UCSD-AML1 (cell line): ENCODE results near the gene THRSP.
"Not testable (repeated sequence)": the region's sequence is repeated elsewhere in the genome, so short reads cannot be mapped to it uniquely, and the experiment has no call there.

ENCODE experiments used
- DNase-seq: peaks from one replicate; lab custom pipeline; 2025; ENCODE audit not compliant: unreplicated experiment; lab: John Stamatoyannopoulos, UW

The THRSP gene

GRCh38 chr11:78063440-78064181 is at the start of gene THRSP:
TSS of gene THRSP (plus strand) at chr11:78063861. CDS start at chr11:78063882, 21 bp downstream.
- no peak for DNase-seq

DNA sequence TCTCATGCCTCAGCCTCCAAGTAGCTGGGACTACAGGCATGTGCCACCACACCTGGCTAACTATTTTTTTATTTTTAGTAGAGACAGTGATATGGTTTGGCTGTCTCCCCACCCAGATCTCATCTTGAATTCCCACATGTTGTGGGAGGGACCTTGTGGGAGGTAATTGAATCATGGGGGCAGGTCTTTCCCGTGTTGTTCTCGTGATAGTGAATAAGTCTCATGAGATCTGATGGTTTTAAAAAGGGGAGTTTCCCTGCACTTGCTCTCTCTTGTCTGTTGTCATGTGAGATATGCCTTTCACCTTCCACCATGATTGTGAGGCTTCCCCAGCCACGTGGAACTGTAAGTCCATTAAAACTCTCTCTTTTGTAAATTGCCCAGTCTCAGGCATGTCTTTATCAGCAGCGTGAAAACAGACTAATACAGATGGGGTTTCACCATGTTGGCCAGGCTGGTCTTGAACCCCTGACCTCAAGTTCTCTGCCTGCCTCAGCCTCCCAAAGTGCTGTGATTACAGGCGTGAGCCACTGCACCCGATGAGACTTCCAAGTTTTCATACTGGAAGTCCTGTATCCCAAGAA is 48.6 kb upstream of the THRSP start:
- DNase-seq, result not testable (repeated sequence)

GRCh38 chr11:78015878-78016277 is 47.8 kb upstream of the THRSP start:
- no peak for DNase-seq

DNA sequence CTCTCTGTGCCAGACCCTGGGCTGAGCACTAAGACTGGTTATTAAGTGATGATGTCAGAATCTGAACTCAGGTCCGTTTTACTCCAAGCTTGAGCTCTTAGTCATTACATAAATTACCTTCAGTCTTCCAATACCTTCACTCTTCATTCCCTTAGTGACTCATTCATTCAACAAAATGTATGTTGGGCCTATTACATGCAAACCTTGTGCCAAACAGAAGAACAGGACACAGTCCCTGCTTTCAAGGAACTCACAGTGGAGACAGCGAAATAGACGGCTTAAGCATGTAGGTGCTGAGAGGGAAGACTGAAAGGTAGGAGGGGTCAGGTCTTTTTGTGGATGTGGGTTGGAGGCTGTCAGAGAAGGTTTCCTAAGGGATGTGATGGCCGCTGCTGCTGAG is 43.9 kb upstream of the THRSP start:
- DNase-seq, result no peak

GRCh38 chr11:78020246-78020645 is 43.4 kb upstream of the THRSP start:
- no peak for DNase-seq

DNA sequence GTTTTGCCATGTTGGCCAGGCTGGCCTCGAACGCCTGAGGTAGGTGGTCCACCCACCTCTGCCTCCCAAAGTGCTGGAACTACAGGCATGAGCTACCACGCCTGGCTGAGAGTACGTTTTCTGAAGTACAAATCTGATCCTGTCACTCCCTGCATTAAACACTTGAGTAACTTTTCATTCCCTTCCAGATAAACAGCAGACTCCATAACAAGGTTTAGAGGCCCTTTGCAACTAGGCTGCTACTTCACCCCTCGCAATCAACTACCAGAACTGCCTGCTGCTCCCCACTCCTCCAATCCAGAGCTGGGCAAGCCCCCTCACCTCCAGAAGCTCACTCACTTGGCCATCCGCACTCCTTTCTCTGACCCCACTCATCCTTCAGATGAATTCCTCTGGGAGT is 42.0 kb upstream of the THRSP start:
- no peak for DNase-seq

GRCh38 chr11:78022397-78023396 is 41.0 kb upstream of the THRSP start, which contains the start of gene KCTD14:
TSS of gene KCTD14 (minus strand) at chr11:78023276. CDS start at chr11:78023249, 27 bp downstream.
- no peak for DNase-seq

DNA sequence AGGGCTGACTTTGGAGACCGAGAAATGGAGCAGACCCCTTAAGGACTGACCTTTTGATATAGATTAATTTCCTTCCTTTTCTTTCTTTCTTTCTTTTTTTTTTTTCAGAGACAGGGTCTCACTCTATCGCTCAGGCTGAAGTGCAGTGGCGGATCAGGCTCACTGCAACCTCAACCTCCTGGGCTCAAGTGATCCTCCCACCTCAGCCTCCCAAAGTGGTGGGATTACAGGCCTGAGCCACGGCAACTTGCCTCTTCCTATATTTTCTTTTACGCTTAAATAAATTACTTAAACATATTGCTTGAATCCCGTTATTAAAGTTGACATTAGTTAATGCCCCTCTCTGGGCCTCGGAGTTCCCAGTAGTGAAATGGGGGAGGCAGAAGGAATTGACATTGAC is 40.2 kb upstream of the THRSP start:
- no peak for DNase-seq

DNA sequence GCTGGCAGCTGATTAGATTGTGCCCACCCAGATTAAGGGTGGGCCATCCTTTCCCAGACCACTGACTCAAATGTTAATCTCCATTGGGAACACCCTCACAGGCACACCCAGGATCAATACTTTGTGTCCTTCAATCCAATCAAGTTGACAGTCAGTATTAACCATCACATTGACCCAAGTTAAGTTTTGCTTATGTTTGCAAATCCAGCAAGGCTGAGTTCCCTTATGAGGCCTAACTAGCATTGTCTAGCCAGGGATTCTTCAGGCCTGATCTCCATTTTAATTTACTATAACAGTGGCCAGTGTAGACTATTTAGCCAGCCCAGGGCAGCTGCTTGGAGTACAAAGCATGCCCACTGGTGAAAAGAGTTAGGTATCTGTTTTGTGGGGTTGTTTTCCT is 38.3 kb upstream of the THRSP start:
- DNase-seq, result no peak

- DNase-seq, result no peak
These were observed 35.9 kb upstream of the THRSP start for GRCh38 chr11:78027759-78028158.

- not testable (repeated sequence) for DNase-seq
These were observed 35.2 kb upstream of the THRSP start for GRCh38 chr11:78028423-78028822.

DNA sequence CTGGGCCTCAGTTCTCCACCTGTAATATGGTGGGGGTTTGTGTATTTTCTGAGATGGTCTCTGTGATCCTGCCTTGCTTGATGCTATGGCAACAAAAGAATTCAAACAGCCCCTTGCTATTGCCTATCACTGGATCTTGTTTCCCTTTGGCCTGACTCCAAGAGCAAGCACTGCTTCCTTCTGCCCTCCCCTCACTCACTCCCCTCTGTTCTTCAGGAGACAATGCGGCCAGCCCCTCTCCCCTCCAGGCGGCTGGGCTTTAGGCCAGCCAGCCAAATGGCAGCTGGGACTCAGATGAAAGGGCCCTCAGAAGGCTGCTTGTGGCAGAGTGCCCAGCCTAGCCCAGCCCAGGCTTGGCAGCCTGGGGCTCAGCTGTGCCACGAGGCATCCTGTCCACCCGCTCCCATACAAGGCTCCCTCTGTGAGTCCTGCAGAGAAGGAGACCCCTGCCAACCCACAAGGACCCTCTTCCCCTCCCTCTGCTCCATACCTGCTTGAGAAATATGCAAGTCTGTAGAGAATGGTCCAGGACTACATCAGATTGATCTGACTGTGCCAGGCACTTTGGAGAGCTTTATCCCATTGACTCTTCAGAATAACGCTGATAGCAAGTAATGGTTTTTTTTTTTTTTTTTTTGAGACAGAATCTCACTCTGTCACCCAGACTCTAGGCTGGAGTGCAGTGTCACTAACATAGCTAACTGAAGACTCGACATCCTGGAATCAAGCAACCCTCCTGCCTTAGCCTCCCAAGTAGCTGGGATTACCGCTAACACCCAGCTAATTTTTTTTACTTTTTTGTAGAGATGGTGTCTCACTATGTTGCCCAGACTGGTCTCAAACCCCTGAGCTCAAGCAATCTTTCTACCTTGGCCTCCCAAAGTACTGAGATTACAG is 33.0 kb upstream of the THRSP start:
- DNase-seq, result no peak

- DNase-seq, result no peak
These were observed 32.0 kb upstream of the THRSP start for GRCh38 chr11:78031629-78032028.

- DNase-seq, result no peak
These were observed 31.6 kb upstream of the THRSP start for GRCh38 chr11:78032090-78032489.

DNA sequence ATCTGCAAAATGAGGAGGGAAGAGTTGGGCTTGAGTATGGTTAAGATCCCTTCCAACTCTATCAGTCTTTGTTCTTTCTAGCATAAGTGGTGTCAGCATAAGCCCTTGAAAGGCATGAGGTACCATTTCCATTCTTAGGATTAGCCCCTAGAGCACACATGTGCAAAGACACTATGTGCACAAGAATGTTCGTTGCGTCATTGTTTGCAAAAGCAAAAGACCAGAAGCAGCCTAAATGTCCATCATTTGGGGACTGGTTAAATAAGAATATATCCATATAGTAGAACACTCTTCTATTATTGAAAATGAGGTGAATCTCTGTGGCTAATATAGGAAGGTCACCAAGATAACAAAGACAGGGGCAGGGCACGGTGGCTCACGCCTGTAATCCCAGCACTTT is 30.6 kb upstream of the THRSP start:
- DNase-seq, result no peak

DNA sequence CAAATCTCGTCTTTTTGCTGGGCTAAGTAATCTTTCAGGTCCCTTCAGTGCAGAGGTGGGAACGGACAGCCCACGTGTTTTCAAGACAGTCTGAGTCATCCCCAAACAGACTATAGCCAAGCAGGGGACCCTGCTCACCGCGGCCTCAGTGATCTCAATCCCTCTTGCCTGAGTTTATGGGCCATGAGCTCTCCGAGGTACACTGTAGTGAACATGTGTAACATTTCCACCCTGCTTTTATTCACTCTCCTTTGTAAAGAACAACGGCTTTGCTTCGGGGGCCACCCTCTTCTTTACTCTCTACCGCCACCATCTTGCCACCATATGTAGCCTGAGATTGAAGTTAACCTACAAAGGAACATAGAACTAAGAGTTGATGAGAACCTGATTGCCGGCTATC is 29.0 kb upstream of the THRSP start:
- no peak for DNase-seq

DNA sequence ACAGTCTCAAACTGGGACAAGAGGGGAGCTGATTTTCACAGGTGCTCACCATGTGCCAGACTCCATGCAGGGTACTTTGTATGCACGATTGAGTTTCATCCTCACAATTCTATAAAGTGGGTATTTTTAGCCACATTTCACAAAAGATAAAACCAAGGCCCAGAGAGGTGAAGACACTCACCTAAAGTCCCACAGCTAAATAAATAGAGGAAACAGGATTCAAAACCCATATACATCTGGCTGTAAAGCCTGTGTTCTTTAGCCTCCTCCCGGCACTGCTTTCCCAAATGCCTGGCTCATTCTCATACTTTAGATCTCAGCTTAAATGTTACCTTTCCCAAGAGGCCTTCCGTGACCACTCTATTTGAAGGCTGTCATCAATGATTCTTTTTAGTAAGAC is 27.3 kb upstream of the THRSP start:
- no peak for DNase-seq

- DNase-seq, result no peak
These were observed 26.6 kb upstream of the THRSP start for GRCh38 chr11:78037056-78037455.

GRCh38 chr11:78037825-78038620 is 25.6 kb upstream of the THRSP start:
- no peak for DNase-seq
